HG03571 (cell line): Measurements from ENCODE around the gene BCL11B.
"Not testable (repeated sequence)": the region's sequence is repeated elsewhere in the genome, so short reads cannot be mapped to it uniquely, and the experiment has no call there.

Experiments
- ATAC-seq: cut with Tn5 transposase; IDR thresholded peaks from one replicate; pipeline ENCODE4 v1.9.1; 2021; ENCODE audit not compliant: unreplicated experiment

Gene BCL11B

GRCh38 chr14:99203080-99203479 lies 68.9 kb downstream of the BCL11B start:
- ATAC-seq: no peak

GRCh38 chr14:99202516-99202915 lies 69.5 kb downstream of the BCL11B start:
- ATAC-seq: no peak

GRCh38 chr14:99201351-99202073 lies 70.5 kb downstream of the BCL11B start:
- no peak for ATAC-seq

GRCh38 chr14:99200654-99201005 lies 71.4 kb downstream of the BCL11B start:
- no peak for ATAC-seq

- no peak for ATAC-seq
These were observed 71.9 kb downstream of the BCL11B start for GRCh38 chr14:99199846-99200653.

- no peak for ATAC-seq
These were observed 73.1 kb downstream of the BCL11B start for GRCh38 chr14:99198746-99199502.

GRCh38 chr14:99196310-99196650 lies 75.7 kb downstream of the BCL11B start:
- ATAC-seq: no peak

GRCh38 chr14:99195602-99196309 lies 76.2 kb downstream of the BCL11B start:
- ATAC-seq: no peak

GRCh38 chr14:99194736-99195135 lies 77.3 kb downstream of the BCL11B start:
- no peak for ATAC-seq

GRCh38 chr14:99194136-99194535 lies 77.9 kb downstream of the BCL11B start:
- no peak for ATAC-seq

- no peak for ATAC-seq
These were observed 79.2 kb downstream of the BCL11B start for GRCh38 chr14:99192830-99193229.

- ATAC-seq: no peak
These were observed 79.9 kb downstream of the BCL11B start for GRCh38 chr14:99192028-99192621.

- no peak for ATAC-seq
These were observed 80.5 kb downstream of the BCL11B start for GRCh38 chr14:99191395-99192027.

GRCh38 chr14:99190696-99191394 lies 81.2 kb downstream of the BCL11B start:
- ATAC-seq: no peak

- no peak for ATAC-seq
These were observed 82.7 kb downstream of the BCL11B start for GRCh38 chr14:99189201-99189801.

- ATAC-seq: no peak
These were observed 83.2 kb downstream of the BCL11B start for GRCh38 chr14:99188731-99189191.

GRCh38 chr14:99187858-99188257 lies 84.1 kb downstream of the BCL11B start:
- ATAC-seq: no peak

- ATAC-seq: no peak
These were observed 84.9 kb downstream of the BCL11B start for GRCh38 chr14:99186956-99187690.

GRCh38 chr14:99186336-99186735 lies 85.7 kb downstream of the BCL11B start:
- not testable (repeated sequence) for ATAC-seq
